Fibroblast of the aortic adventitia (primary cell): ENCODE measurements around the gene NACC2. TPM values are rescaled to one million over a fixed set of nuclear protein-coding genes. Genes with fewer than 3 reads are reported as not detected.

Experiments used
- DNase-seq: peaks from one replicate; pipeline ENCODE4 v3.0.0-alpha.2; 2010; ENCODE audit warnings: low read depth
- H3K4me3 ChIP-seq: 2 replicates; pipeline ENCODE4 v1.5.1; 2011; ENCODE audit warnings: low read depth, mild to moderate bottlenecking, control low read depth, low read length, moderate library complexity
- total RNA-seq: library from RNA; depleted of rRNA; stranded (reverse); fragments of >200 nt; gene quantifications from 2 replicates; pipeline ENCODE4 v1.2.3, GENCODE V29; 2012; ENCODE audit warnings: low replicate concordance
- TF ChIP-seq, protein P1 (sequence below): IDR thresholded peaks from 2 replicates; pipeline ENCODE4 v1.5.1; 2011; ENCODE audit warnings: mild to moderate bottlenecking, low read length, control low read depth, inconsistent platforms; ENCODE audit not compliant: insufficient read depth

The NACC2 gene
- total RNA-seq, 1 donor, result 17.4 TPM

DNA sequence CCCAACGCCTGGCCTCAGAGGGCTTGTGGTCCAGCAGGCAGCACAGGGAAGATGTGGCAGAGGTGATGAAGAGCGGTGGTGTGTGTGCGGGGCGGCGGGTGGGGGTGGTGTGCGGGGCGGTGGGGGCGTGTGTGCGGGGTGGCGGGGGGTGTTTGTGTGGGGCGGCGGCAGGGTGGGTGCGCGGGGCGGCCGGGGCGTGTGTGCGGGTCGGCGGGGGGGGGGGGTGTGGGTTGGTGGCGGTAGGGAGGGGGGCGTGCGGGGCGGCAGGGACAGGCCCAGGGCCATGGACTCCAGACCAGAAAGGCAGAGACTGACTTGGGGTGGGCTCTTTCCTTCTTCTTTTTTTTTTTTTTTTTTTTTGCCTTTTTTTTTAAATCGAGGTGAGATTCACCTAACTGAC lies 4.5 kb upstream of the NACC2 start:
- no peak for DNase-seq
- no peak overlapping the region for H3K4me3 ChIP-seq
- TF ChIP-seq, protein P1, sequence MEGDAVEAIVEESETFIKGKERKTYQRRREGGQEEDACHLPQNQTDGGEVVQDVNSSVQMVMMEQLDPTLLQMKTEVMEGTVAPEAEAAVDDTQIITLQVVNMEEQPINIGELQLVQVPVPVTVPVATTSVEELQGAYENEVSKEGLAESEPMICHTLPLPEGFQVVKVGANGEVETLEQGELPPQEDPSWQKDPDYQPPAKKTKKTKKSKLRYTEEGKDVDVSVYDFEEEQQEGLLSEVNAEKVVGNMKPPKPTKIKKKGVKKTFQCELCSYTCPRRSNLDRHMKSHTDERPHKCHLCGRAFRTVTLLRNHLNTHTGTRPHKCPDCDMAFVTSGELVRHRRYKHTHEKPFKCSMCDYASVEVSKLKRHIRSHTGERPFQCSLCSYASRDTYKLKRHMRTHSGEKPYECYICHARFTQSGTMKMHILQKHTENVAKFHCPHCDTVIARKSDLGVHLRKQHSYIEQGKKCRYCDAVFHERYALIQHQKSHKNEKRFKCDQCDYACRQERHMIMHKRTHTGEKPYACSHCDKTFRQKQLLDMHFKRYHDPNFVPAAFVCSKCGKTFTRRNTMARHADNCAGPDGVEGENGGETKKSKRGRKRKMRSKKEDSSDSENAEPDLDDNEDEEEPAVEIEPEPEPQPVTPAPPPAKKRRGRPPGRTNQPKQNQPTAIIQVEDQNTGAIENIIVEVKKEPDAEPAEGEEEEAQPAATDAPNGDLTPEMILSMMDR, result no peak

DNA sequence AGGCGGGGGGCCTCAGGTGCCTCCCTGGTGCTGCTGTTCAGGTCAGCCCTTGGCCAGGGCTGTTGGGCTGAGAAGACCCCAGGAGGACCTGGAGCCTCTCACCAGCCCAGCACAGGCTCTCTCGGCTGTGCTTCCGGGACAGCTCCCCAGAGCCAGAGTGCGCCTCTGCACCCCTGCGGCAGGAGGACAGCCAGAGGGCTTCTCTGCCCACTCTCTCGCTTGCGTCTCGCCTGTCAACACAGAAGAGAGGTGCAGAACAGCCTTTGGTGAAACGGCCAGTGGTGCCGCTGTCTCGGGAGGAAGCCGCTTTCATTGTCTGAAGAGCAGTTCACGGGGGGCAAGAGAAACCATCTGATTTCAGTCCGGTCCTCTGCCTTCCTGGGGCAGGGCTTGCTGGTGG lies 3.8 kb upstream of the NACC2 start:
- DNase-seq, result no peak
- TF ChIP-seq, protein P1, result no peak
- H3K4me3 ChIP-seq, result no peak overlapping the region

DNA sequence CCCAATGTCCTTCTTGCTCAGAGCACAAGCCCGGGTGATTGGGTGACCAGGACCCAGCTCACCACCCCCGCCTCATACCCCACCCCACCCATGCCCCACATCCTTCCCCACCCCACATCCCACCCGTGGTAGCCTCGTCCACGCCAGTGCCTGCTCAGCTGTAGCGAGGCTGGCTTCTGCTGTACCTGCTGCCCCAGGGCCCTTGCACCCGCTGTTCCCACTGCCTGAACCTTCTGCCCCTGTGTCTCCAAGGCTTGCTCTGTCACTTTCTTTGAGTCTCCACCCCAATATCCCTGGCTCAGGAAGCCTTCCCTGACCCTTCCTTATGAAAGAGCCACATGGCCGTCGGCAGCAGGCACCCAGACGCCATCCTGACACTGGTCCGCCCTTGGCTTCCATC lies 3.1 kb upstream of the NACC2 start:
- no peak for DNase-seq
- no peak overlapping the region for H3K4me3 ChIP-seq
- TF ChIP-seq, protein P1, result no peak

DNA sequence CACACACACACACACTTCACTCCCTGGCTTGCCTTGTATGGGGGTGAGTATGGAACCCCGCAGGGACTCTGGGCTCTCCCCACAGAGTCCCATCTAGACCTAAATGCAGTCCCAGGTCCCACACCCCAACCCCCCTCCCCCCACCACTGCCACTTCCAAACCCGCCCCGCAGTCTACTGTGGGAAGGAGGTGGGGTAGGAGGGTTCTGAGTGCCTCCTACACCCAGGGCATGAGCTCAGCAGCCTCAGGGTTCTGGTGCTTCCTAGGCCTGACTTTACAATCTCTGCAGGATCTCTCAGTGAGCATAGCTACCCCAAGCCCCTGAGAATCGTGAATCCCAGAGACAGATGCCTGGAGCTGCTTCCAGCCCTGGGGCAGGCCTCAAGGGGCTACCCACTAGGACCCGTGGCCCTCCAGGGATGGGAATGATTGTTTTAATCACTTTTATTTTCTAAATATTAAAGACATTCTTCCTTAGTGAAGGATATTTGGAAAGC lies 1.5 kb upstream of the NACC2 start:
- H3K4me3 ChIP-seq, result peak overlapping the region; percentile 75
- DNase-seq, result no peak
- TF ChIP-seq, protein P1, result no peak

DNA sequence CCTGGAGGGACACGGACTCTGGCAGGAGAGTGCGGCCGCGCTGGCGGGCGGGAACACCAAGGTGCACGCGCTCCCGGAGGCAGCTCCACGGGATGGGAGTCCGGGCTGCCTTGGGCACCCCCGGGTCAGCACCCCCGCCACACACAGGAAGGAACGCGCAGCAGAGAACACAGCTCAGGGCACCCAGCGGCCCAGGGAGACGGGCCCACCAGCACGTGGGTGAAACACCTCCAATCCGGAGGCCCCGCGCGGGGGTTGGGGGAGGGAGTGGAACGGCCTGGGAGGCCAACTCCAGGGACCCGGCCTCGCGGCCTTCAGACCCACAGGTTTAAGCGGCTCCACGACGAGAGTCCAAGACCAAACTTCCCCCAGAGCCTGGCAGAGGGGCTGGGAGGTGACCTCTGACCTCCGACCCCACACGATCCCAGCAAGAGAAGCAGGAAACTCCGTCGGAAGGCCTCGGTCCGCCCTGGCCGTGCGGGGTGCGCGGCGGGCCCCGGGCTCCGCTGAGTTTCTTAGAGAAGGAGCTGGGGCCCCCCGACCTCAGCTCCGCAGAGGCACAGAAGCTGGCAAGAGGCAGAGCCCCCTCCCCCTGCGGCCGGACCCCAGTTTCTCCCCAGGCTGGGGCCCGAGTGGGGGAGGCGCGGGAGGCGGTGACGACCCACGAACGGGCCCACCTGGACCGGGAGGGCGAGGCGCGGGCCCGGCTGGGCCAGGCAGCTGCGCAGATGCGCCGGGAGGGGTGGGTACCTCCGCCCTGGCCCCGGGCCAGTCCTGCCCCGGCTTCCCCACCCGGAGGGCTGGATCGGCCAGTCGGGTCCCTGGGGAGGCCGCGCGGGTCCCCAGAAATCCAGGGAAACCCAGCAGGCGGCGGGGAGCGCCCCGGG lies 851 bp downstream of the NACC2 start:
- TF ChIP-seq, protein P1, result no peak
- DNase-seq, result peak; percentile 52
- peak overlapping the region; percentile 75 for H3K4me3 ChIP-seq

DNA sequence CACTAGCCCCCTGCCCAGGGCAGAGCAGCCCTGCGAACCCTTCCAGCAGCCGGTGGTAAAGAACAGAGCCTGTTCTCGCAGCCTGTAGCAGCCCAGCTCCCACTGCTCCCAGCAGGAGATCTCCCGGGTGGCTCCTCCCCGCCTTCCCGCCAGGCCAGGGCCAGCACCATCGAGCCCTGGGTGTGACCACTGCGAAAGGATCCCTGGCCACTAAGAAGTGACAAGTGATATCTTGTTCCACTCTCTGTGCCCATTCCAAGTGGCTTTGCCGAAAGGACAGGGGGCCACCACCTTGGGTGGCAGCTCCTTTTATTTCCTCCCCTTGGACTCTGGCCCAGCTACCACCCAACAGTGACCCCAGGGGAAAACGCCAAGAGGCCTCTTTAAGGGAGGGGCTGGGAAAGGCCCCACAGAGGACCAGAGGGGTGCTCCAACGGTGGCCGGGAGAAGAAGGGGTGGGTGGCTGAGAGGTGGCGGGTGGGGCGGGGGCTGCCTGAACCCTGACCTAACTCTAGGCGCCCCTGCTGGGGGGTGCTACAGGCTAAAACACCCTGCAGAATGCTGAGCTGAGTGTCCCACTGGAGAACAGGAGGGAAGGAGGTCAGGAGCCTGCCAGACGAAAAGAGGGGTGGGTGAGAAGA lies 1.6 kb downstream of the NACC2 start:
- DNase-seq, result peak; percentile 27
- H3K4me3 ChIP-seq, result peak overlapping the region; percentile 75
- TF ChIP-seq, protein P1, result no peak
